PFSK-1 (cell line): ENCODE data around the gene MED9.

Experiments
- FOXP2 ChIP-seq: optimal IDR thresholded peaks from 2 replicates; pipeline ENCODE3; 2011; ENCODE audit warnings: borderline replicate concordance, control low read depth, inconsistent platforms; ENCODE audit not compliant: insufficient read depth; ENCODE audit errors: extremely low read length, extremely low read depth
- POLR2AphosphoS5 ChIP-seq: IDR thresholded peaks from 2 replicates; pipeline ENCODE4 v1.6.1; 2012; ENCODE audit warnings: low read depth, mild to moderate bottlenecking, control low read depth, low read length, moderate library complexity
- REST ChIP-seq, 2 experiments: IDR thresholded peaks; 2 replicates each; pipeline versions ENCODE4 v1.6.1 to v1.8.0; 2011 to 2012; ENCODE audit warnings: low read depth in 2 of 2, low read length in 2 of 2, control low read depth in 1 of 2, inconsistent platforms in 1 of 2, mild to moderate bottlenecking in 1 of 2, moderate library complexity in 1 of 2; ENCODE audit not compliant: insufficient read depth in 1 of 2
- TAF1 ChIP-seq: IDR thresholded peaks from 2 replicates; pipeline ENCODE4 v1.6.1; 2012; ENCODE audit warnings: low read length, control low read depth, borderline replicate concordance; ENCODE audit not compliant: insufficient read depth

- TF ChIP-seq REST (IDR thresholded peaks at IDR 0.05; ENCODE audit: insufficient read depth in 1 of 2, low read depth in 2 of 2, low read length in 2 of 2) (no peak), POLR2AphosphoS5 (no peak), TAF1 (no peak), FOXP2 (no peak)
Measured at GRCh38 chr17:17437461-17437860, 39.3 kb upstream of the MED9 start.
